Transverse colon (tissue), 4 donors: ENCODE data around the gene DEAF1.

Experiments used
- CTCF ChIP-seq, 5 experiments: fragments of 200-600 bp in 3 of 5; fragments of 450-650 bp in 2 of 5; sonication (generic) in 3 of 5; IDR thresholded peaks; 1 replicate in 2 of 5; 2 replicates in 3 of 5; pipeline ENCODE4 v1.5.1; 2016 to 2017; ENCODE audit warnings: antibody characterized with exemption in 5 of 5, inconsistent platforms in 3 of 5, mild to moderate bottlenecking in 2 of 5, moderate library complexity in 1 of 5
- EP300 ChIP-seq: sonication (generic); formaldehyde crosslinking; IDR thresholded peaks from one replicate; pipeline ENCODE4 v1.6.1; 2017; ENCODE audit warnings: antibody characterized with exemption, low read depth
- POLR2A ChIP-seq: fragments of 450-650 bp; IDR thresholded peaks from one replicate; pipeline ENCODE4 v1.6.1; 2016; ENCODE audit warnings: antibody characterized with exemption, mild to moderate bottlenecking, moderate library complexity
- POLR2AphosphoS5 ChIP-seq, 3 donors: sonication (generic); formaldehyde crosslinking; IDR thresholded peaks; one replicate each; pipeline ENCODE4 v1.6.1; 2016; ENCODE audit warnings: antibody characterized with exemption in 3 of 3

- peak in 1 of 5 experiments; percentile 9 for TF ChIP-seq CTCF (IDR thresholded peaks at IDR 0.05)
- TF ChIP-seq EP300: no peak
- no peak for TF ChIP-seq POLR2A
- TF ChIP-seq POLR2AphosphoS5 (IDR thresholded peaks at IDR 0.05): no peak
Observed at GRCh38 chr11:721741-722345, 26.8 kb upstream of the DEAF1 start.
